HepG2 (cell line): ENCODE results near the gene SDK1. TPM values are rescaled to one million over a fixed set of nuclear protein-coding genes. Genes with fewer than 3 reads are reported as not detected.

ENCODE experiments used
- ATAC-seq: fragments of 200-7000 bp; cut with Tn5 transposase; 3 replicates; pipeline ENCODE4 v1.9.1; 2020; ENCODE audit warnings: mild to moderate bottlenecking, moderate library complexity
- BruUV-seq: library from RNA; stranded (reverse); fragments of 400-500 nt; replicated peaks from 2 replicates; lab custom pipeline; 2021; lab: Mats Ljungman, UMichigan
- CTCF ChIA-PET: fragments of 300-600 bp; formaldehyde crosslinking; extraction: SDS; loops from one replicate; lab custom pipeline; 2021; ENCODE audit warnings: low total read pairs, inconsistent platforms, low intra/inter-chr PET ratio; lab: Yijun Ruan, JAX
- POLR2A ChIA-PET: fragments of 350-600 bp; sonication (Branson Sonifier 250); formaldehyde crosslinking; loops from one replicate; lab custom pipeline; 2020; ENCODE audit warnings: antibody characterized with exemption, inconsistent platforms; lab: Yijun Ruan, JAX
- DNase-seq: peaks from one replicate; pipeline ENCODE4 v3.0.0-alpha.2; 2015; ENCODE audit warnings: low spot score
- FAIRE-seq: peaks from 3 replicates; lab custom pipeline; 2011; peaks lifted over from hg19 to GRCh38; lab: Jason Lieb, UNC
- H2AFZ ChIP-seq: one replicate; pipeline ENCODE4 v1.6.1; 2011; ENCODE audit warnings: low read length, inconsistent platforms
- H3K27ac ChIP-seq: fragments of 300-600 bp; 3 replicates; pipeline ENCODE4 v1.8.0; 2011; ENCODE audit warnings: mixed run types, mild to moderate bottlenecking, mixed read lengths, low read length, inconsistent platforms; ENCODE audit not compliant: insufficient read depth; ENCODE audit errors: extremely low read length
- H3K27me3 ChIP-seq, 2 experiments: fragments of 200-600 bp in 1 of 2; 2 replicates in 1 of 2; 3 replicates in 1 of 2; pipeline versions ENCODE4 v1.6.0 to v1.8.0; 2011; ENCODE audit warnings: low read length in 2 of 2, mild to moderate bottlenecking in 2 of 2, moderate library complexity in 2 of 2, inconsistent platforms in 1 of 2; ENCODE audit not compliant: insufficient read depth in 2 of 2, control insufficient read depth in 1 of 2
- H3K36me3 ChIP-seq, 2 experiments: fragments of 200-600 bp in 1 of 2; replicated peaks in 1 of 2; 2 replicates in 1 of 2; 3 replicates in 1 of 2; pipeline versions ENCODE4 v1.5.1 to v1.8.0; 2011; ENCODE audit warnings: low read length in 2 of 2, inconsistent platforms in 1 of 2; ENCODE audit not compliant: insufficient read depth in 2 of 2, control insufficient read depth in 1 of 2
- H3K4me1 ChIP-seq: 2 replicates; pipeline ENCODE4 v1.5.1; 2012; ENCODE audit warnings: low read length, inconsistent platforms; ENCODE audit not compliant: insufficient read depth
- H3K4me2 ChIP-seq: 2 replicates; pipeline ENCODE4 v1.6.0; 2011; ENCODE audit warnings: low read depth, low read length, inconsistent platforms
- H3K4me3 ChIP-seq, 3 experiments: fragments of 200-600 bp in 1 of 3; sonication (generic), shearing (Covaris generic) in 1 of 3; replicated peaks in 1 of 3; 2 replicates each; pipeline ENCODE4 v1.5.1; 2011 to 2016; ENCODE audit warnings: low read length in 3 of 3, inconsistent platforms in 2 of 3, low read depth in 2 of 3, mild to moderate bottlenecking in 2 of 3, control low read depth in 1 of 3, mixed read lengths in 1 of 3; ENCODE audit not compliant: insufficient read depth in 1 of 3
- H3K79me2 ChIP-seq: one replicate; pipeline ENCODE4 v1.6.1; 2011; ENCODE audit warnings: low read length, inconsistent platforms; ENCODE audit not compliant: insufficient read depth
- H3K9ac ChIP-seq: 2 replicates; pipeline ENCODE4 v1.6.0; 2011; ENCODE audit warnings: mild to moderate bottlenecking, low read depth, low read length, inconsistent platforms; ENCODE audit not compliant: insufficient read depth
- H3K9me3 ChIP-seq: 2 replicates; pipeline ENCODE4 v1.5.1; 2012; ENCODE audit warnings: mild to moderate bottlenecking, low read length
- H4K20me1 ChIP-seq: 2 replicates; pipeline ENCODE4 v1.6.0; 2011; ENCODE audit warnings: inconsistent platforms, mild to moderate bottlenecking, low read length, moderate library complexity; ENCODE audit not compliant: insufficient read depth
- ASH2L ChIP-seq: fragments of 300-600, 200-600 bp; sonication (generic); IDR thresholded peaks from 2 replicates; pipeline ENCODE4 v1.7.0; 2017; ENCODE audit warnings: low read depth, mild to moderate bottlenecking, moderate library complexity, mixed read lengths, low read length; ENCODE audit not compliant: insufficient read length
- BRCA1 ChIP-seq: sonication (generic); formaldehyde crosslinking; IDR thresholded peaks from 2 replicates; pipeline ENCODE4 v1.4.0; 2020; ENCODE audit warnings: missing genetic modification reagents
- HNF4A ChIP-seq: sonication (generic); formaldehyde crosslinking; IDR thresholded peaks from 2 replicates; pipeline ENCODE4 v1.4.0; 2020; ENCODE audit warnings: missing genetic modification reagents
- ZNF260 ChIP-seq: sonication (generic); formaldehyde crosslinking; IDR thresholded peaks from 2 replicates; pipeline ENCODE4 v1.4.0; 2020; ENCODE audit warnings: missing genetic modification reagents, low read depth, mild to moderate bottlenecking, borderline replicate concordance
- ZNF562 ChIP-seq: sonication (generic); formaldehyde crosslinking; IDR thresholded peaks from 2 replicates; pipeline ENCODE4 v1.8.0; 2022; ENCODE audit warnings: missing genetic modification reagents, borderline replicate concordance
- ZNF629 ChIP-seq: sonication (generic); formaldehyde crosslinking; conservative IDR thresholded peaks from 2 replicates; pipeline ENCODE4 v1.5.0; 2020; ENCODE audit warnings: missing genetic modification reagents
- ZNF761 ChIP-seq: sonication (generic); formaldehyde crosslinking; conservative IDR thresholded peaks from 2 replicates; pipeline ENCODE4 v1.4.0; 2020; ENCODE audit warnings: mild to moderate bottlenecking, missing genetic modification reagents
- ZNF777 ChIP-seq: sonication (generic); formaldehyde crosslinking; IDR thresholded peaks from 2 replicates; pipeline ENCODE4 v1.4.0; 2020; ENCODE audit warnings: missing genetic modification reagents
- WGBS: methylation state at CpG from one replicate; pipeline ENCODE4 v1.1.6; 2017; ENCODE audit warnings: low lambda C conversion rate; 5-methylcytosine and 5-hydroxymethylcytosine counted together
- in situ Hi-C: cut with HindIII; loops from 2 replicates; pipeline ENCODE4 v1.10.0; 2017; ENCODE audit warnings: low pct_unique_long_range_greater_than_20kb; ENCODE audit not compliant: extremely low pct_ligation_motif_present
- intact Hi-C: fragments of 100-400 bp; cut with micrococcal nuclease; formaldehyde crosslinking; loops from one replicate; pipeline ENCODE4 v1.10.0; 2022; ENCODE audit not compliant: unreplicated experiment
- polyA plus RNA-seq, 8 experiments: library from polyadenylated mRNA; depleted of rRNA in 3 of 8; stranded (reverse) in 7 of 8; unstranded in 1 of 8; fragments of >200 nt; fragmentation: Illumina TruSeq in 4 of 8; extraction: Trizol in 4 of 8; gene quantifications; 2 replicates each; pipeline versions ENCODE4 v1.2.1 to v1.2.3, GENCODE V29; 2011 to 2016; ENCODE audit warnings: low read depth in 4 of 8, missing spikeins in 1 of 8, mixed read lengths in 1 of 8; ENCODE audit not compliant: insufficient read depth in 1 of 8
- total RNA-seq, 5 experiments: library from RNA; depleted of rRNA; stranded (reverse); fragments of >200 nt; fragmentation: Illumina TruSeq; extraction: Trizol; gene quantifications; 2 replicates each; pipeline ENCODE4 v1.2.3, GENCODE V29; 2016; ENCODE audit warnings: low read depth in 1 of 5
- TF ChIP-seq, protein P1 (sequence below): sonication (generic); formaldehyde crosslinking; IDR thresholded peaks from 2 replicates; pipeline ENCODE4 v1.4.0; 2020; ENCODE audit warnings: missing genetic modification reagents, mild to moderate bottlenecking, borderline replicate concordance

SDK1 gene
- total and polyA plus RNA-seq, 2 of the 13 experiments (the other 11 are each of a cell fraction or from before 2014, with no cell fraction given), result 0.35 to 2.4 TPM

DNA sequence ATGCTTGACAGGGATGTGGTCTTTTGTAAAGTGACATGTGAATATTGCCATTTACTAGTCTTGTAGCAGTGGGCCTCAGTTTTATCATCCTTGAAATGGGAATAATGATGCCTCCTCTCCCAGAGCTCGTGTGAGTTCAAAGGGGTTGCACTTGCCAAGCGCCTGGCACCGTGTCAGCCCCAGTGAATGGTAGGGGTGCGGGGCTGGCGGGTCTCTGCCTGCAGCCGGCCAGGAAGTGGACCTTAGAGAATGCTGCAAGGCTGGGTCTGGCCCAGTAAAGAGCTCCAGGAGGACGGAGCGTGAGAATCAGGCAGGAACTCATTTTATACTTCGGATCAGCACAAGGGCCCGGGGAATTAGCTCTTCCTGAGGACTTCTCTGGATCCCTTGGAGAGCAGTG, 856.6 kb downstream of the SDK1 start:
- POLR2A ChIA-PET, result no interaction called here

DNA sequence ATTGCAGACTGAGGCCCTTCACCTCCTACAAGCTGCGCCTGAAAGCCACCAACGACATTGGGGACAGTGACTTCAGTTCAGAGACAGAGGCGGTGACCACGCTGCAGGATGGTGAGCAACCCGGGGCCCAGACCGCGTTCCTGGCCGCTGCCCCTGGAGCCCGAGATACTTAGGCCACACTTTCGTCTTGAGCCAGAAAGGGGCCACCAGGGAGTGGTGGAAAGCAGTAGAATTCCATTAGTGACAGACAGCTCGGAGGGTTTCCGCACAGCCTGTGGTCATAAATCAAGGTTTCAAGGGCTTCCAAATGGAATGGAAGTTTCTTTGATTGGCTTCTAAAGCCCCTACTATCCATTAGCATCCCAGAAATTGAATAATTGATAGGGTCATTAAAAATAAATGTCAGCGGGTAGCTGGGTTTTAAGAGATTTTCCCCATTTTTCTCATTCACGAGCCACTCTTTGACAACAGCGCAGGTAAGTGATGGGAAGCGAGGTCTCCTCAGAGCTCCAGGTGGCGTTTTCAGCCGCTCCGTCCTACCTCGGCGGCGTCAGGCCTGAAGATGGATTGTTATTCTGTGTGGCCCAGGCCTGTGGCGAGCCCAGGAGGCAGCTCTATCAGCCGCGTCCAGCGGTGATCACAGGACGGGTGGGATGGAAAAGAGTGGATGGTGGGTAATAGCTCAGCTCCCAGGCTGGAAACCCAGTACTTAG, 857.5 kb downstream of the SDK1 start:
- Histone ChIP-seq H3K9me3 (no peaks in the 10 kb centered on the region), H3K36me3 (no peaks in the 10 kb centered on the region), H3K9ac (no peak overlapping the region)
- POLR2A ChIA-PET, result no interaction called here
- TF ChIP-seq ZNF562 (CRISPR knock-in tag), result no peak
- no peak for TF ChIP-seq ASH2L
- no peak for TF ChIP-seq ZNF260 (CRISPR knock-in tag)
- TF ChIP-seq HNF4A, result no peak
- no peak for TF ChIP-seq BRCA1 (CRISPR knock-in tag)
- TF ChIP-seq ZNF761, result no peak
- TF ChIP-seq, all 625 proteins: peak for 0
- Histone ChIP-seq H4K20me1 (no peaks in the 10 kb centered on the region), H3K4me1 (peaks cover 19% of the 10 kb centered on the region), H3K4me3 (no peak overlapping the region), H2AFZ (no peak overlapping the region), H3K79me2 (no peaks in the 10 kb centered on the region), H3K27me3 (no peaks in the 10 kb centered on the region), H3K27ac (no peak overlapping the region), H3K4me2 (no peak overlapping the region)
- in situ Hi-C loops, result no loop called here
- intact Hi-C loops, result no loop called here
- CTCF ChIA-PET, result no interaction called here
- no peak for ATAC-seq
- WGBS, result 96% methylated on average over 24 of the region's 27 CpGs
- FAIRE-seq, result no peak
- no peak for DNase-seq
- BruUV-seq, result no TSS peak

More for the DNA sequence above, 856.6 kb downstream of the SDK1 start:
- H3K9me3 ChIP-seq, result no peaks in the 10 kb centered on the region
- in situ Hi-C loops, result no loop called here
- WGBS, result 92% methylated on average over 4 of the region's 10 CpGs
- H4K20me1 ChIP-seq, result no peaks in the 10 kb centered on the region
- FAIRE-seq, result no peak
- CTCF ChIA-PET, result no interaction called here
- no TSS peak for BruUV-seq
- H3K79me2 ChIP-seq, result no peaks in the 10 kb centered on the region
- ATAC-seq, result no peak
- H3K36me3 ChIP-seq, result no peaks in the 10 kb centered on the region
- no peak overlapping the region for H2AFZ ChIP-seq
- intact Hi-C loops, result no loop called here
- peaks cover 19% of the 10 kb centered on the region for H3K4me1 ChIP-seq
- no peak for DNase-seq
- H3K27me3 ChIP-seq, result no peaks in the 10 kb centered on the region
- H3K4me2 ChIP-seq, result no peak overlapping the region
- H3K9ac ChIP-seq, result no peak overlapping the region
- H3K4me3 ChIP-seq, result no peak overlapping the region
- TF ChIP-seq ZNF777 (CRISPR knock-in tag), result no peak
- peak; percentile 40 for TF ChIP-seq ZNF629
- TF ChIP-seq, protein P1, sequence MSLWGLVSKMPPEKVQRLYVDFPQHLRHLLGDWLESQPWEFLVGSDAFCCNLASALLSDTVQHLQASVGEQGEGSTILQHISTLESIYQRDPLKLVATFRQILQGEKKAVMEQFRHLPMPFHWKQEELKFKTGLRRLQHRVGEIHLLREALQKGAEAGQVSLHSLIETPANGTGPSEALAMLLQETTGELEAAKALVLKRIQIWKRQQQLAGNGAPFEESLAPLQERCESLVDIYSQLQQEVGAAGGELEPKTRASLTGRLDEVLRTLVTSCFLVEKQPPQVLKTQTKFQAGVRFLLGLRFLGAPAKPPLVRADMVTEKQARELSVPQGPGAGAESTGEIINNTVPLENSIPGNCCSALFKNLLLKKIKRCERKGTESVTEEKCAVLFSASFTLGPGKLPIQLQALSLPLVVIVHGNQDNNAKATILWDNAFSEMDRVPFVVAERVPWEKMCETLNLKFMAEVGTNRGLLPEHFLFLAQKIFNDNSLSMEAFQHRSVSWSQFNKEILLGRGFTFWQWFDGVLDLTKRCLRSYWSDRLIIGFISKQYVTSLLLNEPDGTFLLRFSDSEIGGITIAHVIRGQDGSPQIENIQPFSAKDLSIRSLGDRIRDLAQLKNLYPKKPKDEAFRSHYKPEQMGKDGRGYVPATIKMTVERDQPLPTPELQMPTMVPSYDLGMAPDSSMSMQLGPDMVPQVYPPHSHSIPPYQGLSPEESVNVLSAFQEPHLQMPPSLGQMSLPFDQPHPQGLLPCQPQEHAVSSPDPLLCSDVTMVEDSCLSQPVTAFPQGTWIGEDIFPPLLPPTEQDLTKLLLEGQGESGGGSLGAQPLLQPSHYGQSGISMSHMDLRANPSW (CRISPR knock-in tag), result no peak
- H3K27ac ChIP-seq, result no peak overlapping the region
